ENCODE measurements around the gene ZBTB7C.

Gene ZBTB7C

GRCh38 chr18:48021273-48021914, 387.8 kb downstream of the ZBTB7C start:
- POLR2A ChIA-PET = no interaction called here
- TF ChIP-seq ZNF384 (IDR thresholded peaks at IDR 0.05) (no peak), FOXA1 (IDR thresholded peaks at IDR 0.05) (no peak), ELF4 (IDR thresholded peaks at IDR 0.05) (no peak), BHLHE40 (IDR thresholded peaks at IDR 0.05; ENCODE audit: borderline replicate concordance) (no peak), FOXM1 (IDR thresholded peaks at IDR 0.05; ENCODE audit: borderline replicate concordance) (no peak), FOXK2 (IDR thresholded peaks at IDR 0.05) (no peak), L3MBTL2 (conservative IDR thresholded peaks at IDR 0.05) (no peak), LEF1 (IDR thresholded peaks at IDR 0.05; ENCODE audit: borderline replicate concordance) (no peak), HDGF (IDR thresholded peaks at IDR 0.05; ENCODE audit: borderline replicate concordance) (no peak), PKNOX1 (IDR thresholded peaks at IDR 0.05) (no peak), SUZ12 (IDR thresholded peaks at IDR 0.05) (no peak), CTBP1 (IDR thresholded peaks at IDR 0.05; ENCODE audit: borderline replicate concordance) (no peak), ARNT (IDR thresholded peaks at IDR 0.05) (no peak)
- CTCF ChIA-PET = interaction anchor here (0.5 kb wide), 1 partner anchor 371 kb away, joined by 4 read pairs; no protein-coding TSS in a partner anchor
- no peak for DNase-seq (ENCODE audit: extremely low spot score)

GRCh38 chr18:48020337-48021250, 388.6 kb downstream of the ZBTB7C start:
- ChIA-PET POLR2A (no interaction called here), CTCF (interaction anchor here (0.9 kb wide), 1 partner anchor 115 kb away, joined by 3 read pairs; no protein-coding TSS in a partner anchor)
- DNase-seq (ENCODE audit: extremely low spot score) = no peak
- no peak for TF ChIP-seq TARDBP (IDR thresholded peaks at IDR 0.05)
- no peak for TF ChIP-seq BHLHE40 (IDR thresholded peaks at IDR 0.05; ENCODE audit: borderline replicate concordance)

- DNase-seq (ENCODE audit: extremely low spot score) = no peak
- ChIA-PET CTCF (interaction anchor here (0.9 to 1.2 kb wide), 2 partner anchors 11 to 116 kb away, joined by 3 to 5 read pairs; no protein-coding TSS in a partner anchor), POLR2A (no interaction called here)
- no peak for TF ChIP-seq SUZ12 (IDR thresholded peaks at IDR 0.05)
- TF ChIP-seq L3MBTL2 (conservative IDR thresholded peaks at IDR 0.05) = no peak
- no peak for TF ChIP-seq BHLHE40 (IDR thresholded peaks at IDR 0.05; ENCODE audit: borderline replicate concordance)
- no peak for TF ChIP-seq TARDBP (IDR thresholded peaks at IDR 0.05)
- TF ChIP-seq LEF1 (IDR thresholded peaks at IDR 0.05; ENCODE audit: borderline replicate concordance) = no peak
- no peak for TF ChIP-seq SP1 (IDR thresholded peaks at IDR 0.05)
- TF ChIP-seq CTBP1 (IDR thresholded peaks at IDR 0.05; ENCODE audit: borderline replicate concordance) = no peak
- TF ChIP-seq ZNF384 (IDR thresholded peaks at IDR 0.05) = no peak
- no peak for TF ChIP-seq FOXM1 (IDR thresholded peaks at IDR 0.05; ENCODE audit: borderline replicate concordance)
These were observed 389.4 kb downstream of the ZBTB7C start for GRCh38 chr18:48019557-48020325.

GRCh38 chr18:48018851-48019250, 390.3 kb downstream of the ZBTB7C start:
- POLR2A ChIA-PET = no interaction called here
- CTCF ChIA-PET = interaction anchor here (1.2 kb wide), 1 partner anchor 12 kb away, joined by 5 read pairs; no protein-coding TSS in a partner anchor
- TF ChIP-seq ARNT (IDR thresholded peaks at IDR 0.05) = no peak
- no peak for TF ChIP-seq HDGF (IDR thresholded peaks at IDR 0.05; ENCODE audit: borderline replicate concordance)
- TF ChIP-seq L3MBTL2 (conservative IDR thresholded peaks at IDR 0.05) = no peak
- TF ChIP-seq FOXM1 (IDR thresholded peaks at IDR 0.05; ENCODE audit: borderline replicate concordance) = no peak
- no peak for TF ChIP-seq LEF1 (IDR thresholded peaks at IDR 0.05; ENCODE audit: borderline replicate concordance)
- no peak for TF ChIP-seq CTBP1 (IDR thresholded peaks at IDR 0.05; ENCODE audit: borderline replicate concordance)
- no peak for TF ChIP-seq FOXA1 (IDR thresholded peaks at IDR 0.05)
- TF ChIP-seq ELF4 (IDR thresholded peaks at IDR 0.05) = no peak
- TF ChIP-seq TARDBP (IDR thresholded peaks at IDR 0.05) = no peak
- TF ChIP-seq SP1 (IDR thresholded peaks at IDR 0.05) = no peak
- TF ChIP-seq SUZ12 (IDR thresholded peaks at IDR 0.05) = no peak
- no peak for TF ChIP-seq FOXK2 (IDR thresholded peaks at IDR 0.05)
- TF ChIP-seq NFRKB (IDR thresholded peaks at IDR 0.05) = no peak
- TF ChIP-seq BHLHE40 (IDR thresholded peaks at IDR 0.05; ENCODE audit: borderline replicate concordance) = no peak
- no peak for TF ChIP-seq ZNF384 (IDR thresholded peaks at IDR 0.05)
- DNase-seq (ENCODE audit: extremely low spot score) = no peak

- no peak for TF ChIP-seq CTBP1 (IDR thresholded peaks at IDR 0.05; ENCODE audit: borderline replicate concordance)
- TF ChIP-seq FOXM1 (IDR thresholded peaks at IDR 0.05; ENCODE audit: borderline replicate concordance) = no peak
- DNase-seq (ENCODE audit: extremely low spot score) = no peak
- CTCF ChIA-PET = no interaction called here
- POLR2A ChIA-PET = no interaction called here
These were observed 391.5 kb downstream of the ZBTB7C start for GRCh38 chr18:48017635-48018034.

GRCh38 chr18:48013162-48013561, 396.0 kb downstream of the ZBTB7C start:
- no peak for TF ChIP-seq NFRKB (IDR thresholded peaks at IDR 0.05)
- TF ChIP-seq PKNOX1 (IDR thresholded peaks at IDR 0.05) = no peak
- CTCF ChIA-PET = no interaction called here
- POLR2A ChIA-PET = no interaction called here
- DNase-seq (ENCODE audit: extremely low spot score) = no peak
